Amygdala (tissue), 56 donors: ENCODE results near the gene OR4K2.
A peak's percentile ranks its signal among the peaks of the same experiment; 100 is the strongest.
"Not testable (repeated sequence)": the region's sequence is repeated elsewhere in the genome, so short reads cannot be mapped to it uniquely, and the experiment has no call there.

ENCODE experiments used
- DNase-seq, 56 donors: peaks; one replicate each; lab custom pipeline; 2025; lab: John Stamatoyannopoulos, UW

The OR4K2 gene, protein sequence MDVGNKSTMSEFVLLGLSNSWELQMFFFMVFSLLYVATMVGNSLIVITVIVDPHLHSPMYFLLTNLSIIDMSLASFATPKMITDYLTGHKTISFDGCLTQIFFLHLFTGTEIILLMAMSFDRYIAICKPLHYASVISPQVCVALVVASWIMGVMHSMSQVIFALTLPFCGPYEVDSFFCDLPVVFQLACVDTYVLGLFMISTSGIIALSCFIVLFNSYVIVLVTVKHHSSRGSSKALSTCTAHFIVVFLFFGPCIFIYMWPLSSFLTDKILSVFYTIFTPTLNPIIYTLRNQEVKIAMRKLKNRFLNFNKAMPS

GRCh38 chr14:19874842-19875241 lies at the start of gene OR4K2:
TSS of gene OR4K2 (plus strand) at chr14:19875142. CDS start at chr14:19876268, 1,126 bp downstream.
- DNase-seq: no peak

DNA sequence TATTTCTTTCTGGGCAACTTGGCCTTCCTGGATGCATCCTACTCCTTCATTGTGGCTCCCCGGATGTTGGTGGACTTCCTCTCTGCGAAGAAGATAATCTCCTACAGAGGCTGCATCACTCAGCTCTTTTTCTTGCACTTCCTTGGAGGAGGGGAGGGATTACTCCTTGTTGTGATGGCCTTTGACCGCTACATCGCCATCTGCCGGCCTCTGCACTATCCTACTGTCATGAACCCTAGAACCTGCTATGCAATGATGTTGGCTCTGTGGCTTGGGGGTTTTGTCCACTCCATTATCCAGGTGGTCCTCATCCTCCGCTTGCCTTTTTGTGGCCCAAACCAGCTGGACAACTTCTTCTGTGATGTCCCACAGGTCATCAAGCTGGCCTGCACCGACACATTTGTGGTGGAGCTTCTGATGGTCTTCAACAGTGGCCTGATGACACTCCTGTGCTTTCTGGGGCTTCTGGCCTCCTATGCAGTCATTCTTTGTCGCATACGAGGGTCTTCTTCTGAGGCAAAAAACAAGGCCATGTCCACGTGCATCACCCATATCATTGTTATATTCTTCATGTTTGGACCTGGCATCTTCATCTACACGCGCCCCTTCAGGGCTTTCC lies 47.2 kb upstream of the OR4K2 start:
- peak in 3 of 56 donors; percentile 0 to 26 (median 2) for DNase-seq

DNA sequence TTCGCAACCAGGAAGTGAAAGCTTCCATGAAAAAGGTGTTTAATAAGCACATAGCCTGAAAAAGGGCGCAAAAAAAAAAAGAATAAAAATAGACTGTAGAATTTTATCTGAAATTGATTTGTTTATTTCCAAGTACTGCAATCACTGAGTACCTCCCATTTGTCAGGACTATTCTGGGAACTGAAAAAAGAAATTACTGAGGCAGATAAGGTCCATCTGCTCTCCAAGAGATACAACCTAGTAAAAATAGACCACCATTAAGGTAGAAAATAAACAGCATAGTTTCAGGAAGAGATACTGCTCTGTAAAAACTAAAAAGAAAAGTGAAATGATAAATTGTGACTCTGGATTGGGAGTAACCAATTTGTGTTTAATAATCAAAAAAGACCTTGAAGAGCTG lies 46.6 kb upstream of the OR4K2 start:
- no peak for DNase-seq

GRCh38 chr14:19834203-19834848 lies 40.6 kb upstream of the OR4K2 start:
- not testable (repeated sequence) for DNase-seq

GRCh38 chr14:19838433-19838832 lies 36.5 kb upstream of the OR4K2 start:
- DNase-seq: no peak

- DNase-seq: no peak
Measured at GRCh38 chr14:19851365-19851764, 23.6 kb upstream of the OR4K2 start.

GRCh38 chr14:19866061-19866669 lies 8.8 kb upstream of the OR4K2 start:
- not testable (repeated sequence) for DNase-seq

GRCh38 chr14:19873178-19873577 lies 1.8 kb upstream of the OR4K2 start:
- DNase-seq: no peak

- DNase-seq: no peak
Measured at GRCh38 chr14:19878029-19878642, 3.2 kb downstream of the OR4K2 start.

DNA sequence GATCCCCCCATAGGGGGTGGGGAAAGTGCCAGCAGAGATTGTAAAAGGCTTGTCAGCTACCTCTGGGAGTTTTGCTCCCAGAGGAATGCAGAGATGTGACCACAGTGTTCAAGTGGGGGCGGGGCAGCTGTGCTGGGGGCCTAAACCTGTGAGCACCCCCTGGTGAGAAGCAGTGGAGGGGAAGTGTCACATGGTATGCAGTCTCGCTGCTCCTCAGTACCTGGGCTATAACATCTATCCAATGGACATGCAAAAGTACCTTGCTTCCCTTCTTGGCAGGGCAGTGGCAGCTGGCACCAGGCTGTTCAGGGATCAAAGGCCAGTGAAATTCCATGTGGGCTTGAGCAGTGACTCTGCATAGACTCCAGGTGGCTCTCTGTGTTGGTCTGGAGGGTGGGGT lies 20.3 kb downstream of the OR4K2 start:
- DNase-seq: no peak

- DNase-seq: no peak
Measured at GRCh38 chr14:19900999-19901398, 26.1 kb downstream of the OR4K2 start.

DNA sequence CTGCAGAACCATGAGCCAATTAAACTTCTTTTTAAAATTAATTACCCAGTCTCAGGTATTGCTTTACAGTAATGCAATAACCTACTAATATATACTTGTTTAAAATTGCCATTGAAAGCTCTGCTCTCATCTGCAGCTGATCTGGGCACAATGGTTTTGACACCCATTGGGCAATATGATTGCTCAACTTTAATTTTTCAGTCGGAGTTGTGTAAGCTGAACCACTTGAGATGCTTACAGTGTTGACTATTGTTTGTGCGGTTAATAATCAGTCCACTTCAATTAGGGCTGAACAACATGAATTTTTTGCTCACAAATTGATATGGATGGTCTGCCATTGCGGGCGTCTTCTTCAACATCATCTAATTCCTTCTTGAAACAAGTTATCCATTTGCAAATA lies 27.5 kb downstream of the OR4K2 start:
- DNase-seq: no peak

DNA sequence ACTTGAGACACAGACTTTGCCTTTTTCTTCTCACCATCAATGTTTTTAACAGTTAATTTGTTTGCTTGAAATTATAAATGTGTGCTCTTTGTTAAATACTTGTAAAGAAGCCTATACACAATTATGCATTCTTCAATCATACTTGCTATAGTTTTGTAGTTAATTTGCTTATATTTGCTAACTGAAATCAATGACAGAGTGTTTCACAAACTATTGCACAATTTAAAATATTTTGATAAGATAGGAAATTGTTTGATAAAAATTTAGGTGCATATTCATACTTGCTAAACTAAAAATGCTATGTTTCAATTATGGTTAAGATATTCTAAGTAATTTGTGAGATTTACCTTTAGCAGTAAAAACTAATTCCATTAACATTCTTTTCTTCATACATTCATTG lies 31.7 kb downstream of the OR4K2 start:
- DNase-seq: no peak

DNA sequence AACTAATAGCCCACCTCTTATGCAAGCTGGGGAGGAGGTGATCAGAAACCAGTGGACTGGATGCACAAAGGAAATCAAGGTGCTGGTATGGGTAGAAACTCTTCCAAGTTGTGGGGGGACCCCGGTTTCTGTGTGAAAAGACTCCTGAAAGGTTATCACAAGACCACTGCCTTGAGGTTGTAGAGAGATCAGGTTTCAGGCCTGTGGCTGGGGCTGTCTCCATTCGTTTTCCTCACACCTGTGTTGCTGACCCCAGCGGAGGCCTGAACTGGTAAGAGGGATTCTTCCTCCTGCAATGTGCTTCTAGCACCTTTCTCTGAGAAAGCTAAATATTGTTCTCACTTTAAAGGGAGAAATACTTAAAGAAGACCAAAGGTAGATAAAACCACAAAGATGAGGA lies 36.2 kb downstream of the OR4K2 start:
- no peak for DNase-seq

DNA sequence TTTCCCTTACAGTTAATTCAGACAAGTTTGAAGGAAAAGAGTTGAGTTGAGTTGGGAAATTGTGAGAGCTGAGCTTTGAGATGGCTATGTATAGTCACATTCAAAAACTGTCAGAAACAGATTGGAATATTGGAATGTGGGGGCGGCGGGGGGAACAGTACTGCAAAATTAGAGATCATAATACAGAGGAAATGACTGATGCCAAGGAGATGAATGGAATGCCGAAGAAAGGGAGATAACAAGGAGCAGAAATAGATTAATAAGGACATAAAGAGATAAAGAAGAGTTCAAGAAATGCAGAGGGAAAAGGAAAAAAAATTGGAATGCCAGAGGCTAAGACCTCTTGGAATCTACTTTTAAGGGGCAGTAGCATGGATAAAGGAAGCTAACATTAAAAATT lies 42.3 kb downstream of the OR4K2 start:
- no peak for DNase-seq

DNA sequence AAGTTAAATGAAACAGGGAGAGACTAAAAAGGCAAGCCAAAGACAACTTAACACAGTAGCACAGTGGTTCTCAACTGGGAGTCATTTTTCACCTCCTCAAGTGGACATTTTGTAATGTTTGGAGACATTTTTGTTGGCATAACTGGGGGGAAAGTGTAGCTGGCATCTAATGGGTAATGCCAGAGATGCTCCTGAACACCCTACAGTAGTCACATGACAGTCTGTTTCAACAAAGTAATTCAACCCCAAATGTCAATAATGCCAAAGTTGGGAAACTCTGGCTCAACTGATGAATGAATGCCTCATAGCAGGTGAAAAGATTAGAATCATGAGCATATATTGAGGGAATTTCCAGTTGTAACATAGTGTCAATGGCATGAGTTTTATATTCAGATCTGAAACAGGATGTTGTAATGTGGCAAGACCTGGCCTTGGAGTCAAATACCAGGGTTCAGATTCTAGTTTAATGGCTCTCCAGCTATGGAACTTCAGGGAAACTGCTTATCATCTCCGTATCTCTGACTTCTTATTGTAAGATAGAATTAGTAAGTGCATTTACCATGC lies 43.1 kb downstream of the OR4K2 start:
- DNase-seq: no peak

- no peak for DNase-seq
Measured at GRCh38 chr14:19918553-19919264, 43.8 kb downstream of the OR4K2 start.

DNA sequence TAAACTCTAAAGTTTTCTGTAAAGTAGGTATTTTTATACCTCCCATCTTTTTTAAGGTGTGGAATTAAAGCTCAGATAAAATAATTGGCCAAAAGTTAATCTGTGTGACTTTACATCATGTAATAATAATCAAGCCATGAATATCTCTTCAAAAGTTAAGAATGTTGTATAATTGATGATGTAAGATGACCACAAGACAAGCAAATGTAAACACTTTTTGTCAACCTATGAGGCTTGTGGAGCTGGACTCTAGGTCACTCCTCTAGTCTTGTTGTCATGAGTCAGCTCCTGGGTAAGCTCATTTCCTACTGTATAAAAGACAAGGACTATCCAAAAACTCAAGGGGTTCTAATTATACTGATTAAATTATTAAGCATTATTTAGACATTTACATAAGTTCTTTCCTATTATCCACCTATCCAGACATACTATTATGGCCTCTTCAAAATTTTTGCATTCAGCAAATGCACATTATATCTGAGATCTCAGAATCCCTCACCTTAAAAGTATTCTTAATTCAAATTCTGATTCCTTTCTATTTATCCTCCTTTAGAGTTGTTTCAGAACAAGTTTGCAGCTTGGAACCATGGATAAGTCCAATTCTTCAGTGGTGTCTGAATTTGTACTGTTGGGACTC lies 45.2 kb downstream of the OR4K2 start, which contains the start of gene OR4K5:
TSS of gene OR4K5 (plus strand) at position 587 of the 637 bp plus-strand sequence. CDS start at position 587, 0 bp downstream.
- DNase-seq: no peak

DNA sequence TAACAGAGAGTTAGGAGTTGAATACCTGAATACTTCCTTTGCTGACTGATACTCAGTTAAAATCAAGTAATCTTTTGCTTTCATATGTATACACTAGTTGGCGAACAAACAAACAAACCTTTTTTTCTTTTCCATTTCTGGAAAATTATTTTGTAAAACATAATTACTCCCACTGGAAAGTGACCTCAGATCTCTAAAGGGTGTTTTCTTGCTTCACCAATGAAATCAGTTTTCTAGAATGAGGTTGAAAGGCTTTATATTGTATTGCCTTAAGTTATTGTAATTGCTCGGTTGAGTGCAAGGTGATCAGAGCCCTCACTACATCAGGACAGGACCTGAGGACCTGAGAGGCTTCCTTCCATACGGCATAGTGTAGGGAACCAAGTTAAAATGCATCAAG lies 55.7 kb downstream of the OR4K2 start, which contains the start of gene OR4K1:
TSS of gene OR4K1 (plus strand) at position 301 of the 400 bp plus-strand sequence. CDS start 4,750 bp downstream, outside the sequence.
- DNase-seq: no peak
